ENCODE measurements around the gene ASB13.

The ASB13 gene, protein sequence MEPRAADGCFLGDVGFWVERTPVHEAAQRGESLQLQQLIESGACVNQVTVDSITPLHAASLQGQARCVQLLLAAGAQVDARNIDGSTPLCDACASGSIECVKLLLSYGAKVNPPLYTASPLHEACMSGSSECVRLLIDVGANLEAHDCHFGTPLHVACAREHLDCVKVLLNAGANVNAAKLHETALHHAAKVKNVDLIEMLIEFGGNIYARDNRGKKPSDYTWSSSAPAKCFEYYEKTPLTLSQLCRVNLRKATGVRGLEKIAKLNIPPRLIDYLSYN

DNA sequence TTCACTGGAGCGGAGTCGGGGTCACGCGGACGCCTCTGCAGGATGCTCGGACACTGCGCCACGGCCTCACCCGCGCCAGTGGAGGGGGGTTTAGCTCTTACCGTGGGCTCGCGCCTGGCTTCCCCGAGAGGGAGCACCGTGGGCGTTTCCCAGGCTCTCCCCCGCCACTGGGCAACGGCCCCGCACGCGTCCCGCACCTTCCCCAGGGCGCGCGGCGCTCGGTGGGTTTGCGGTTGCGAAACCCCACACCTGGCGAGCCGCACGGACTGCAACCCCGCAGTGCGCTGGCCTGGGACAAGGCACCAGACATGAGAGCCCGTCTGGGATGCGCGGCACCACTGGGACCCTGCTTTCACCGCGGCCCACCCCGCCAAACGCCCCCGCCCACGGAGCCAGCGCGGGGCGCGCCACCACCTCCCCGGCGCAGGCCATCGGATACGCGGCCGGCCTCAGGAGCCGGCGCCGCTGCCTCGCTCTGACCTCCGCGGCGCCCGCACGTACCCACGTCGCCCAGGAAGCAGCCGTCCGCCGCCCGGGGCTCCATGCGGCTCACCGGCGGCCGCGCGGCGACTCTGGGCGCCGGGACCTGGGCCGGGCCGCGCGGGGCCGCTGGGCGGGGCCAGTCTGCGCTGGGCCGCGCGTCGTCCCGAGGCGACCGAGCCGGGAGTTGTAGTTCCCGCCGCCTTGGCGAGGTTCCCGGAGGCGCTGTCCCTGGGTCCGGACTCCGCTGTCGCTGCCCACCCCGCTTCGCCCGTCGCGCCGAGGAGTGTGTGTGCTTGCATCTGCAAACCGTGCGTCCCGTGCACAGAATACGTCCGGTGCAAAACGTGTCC, at the start of gene ASB13:
ASB13 (minus strand) TSS at position 588 of the 833 bp plus-strand sequence; CDS start at position 544, 44 bp downstream.
- peak; percentile 48 for DNase-seq

DNA sequence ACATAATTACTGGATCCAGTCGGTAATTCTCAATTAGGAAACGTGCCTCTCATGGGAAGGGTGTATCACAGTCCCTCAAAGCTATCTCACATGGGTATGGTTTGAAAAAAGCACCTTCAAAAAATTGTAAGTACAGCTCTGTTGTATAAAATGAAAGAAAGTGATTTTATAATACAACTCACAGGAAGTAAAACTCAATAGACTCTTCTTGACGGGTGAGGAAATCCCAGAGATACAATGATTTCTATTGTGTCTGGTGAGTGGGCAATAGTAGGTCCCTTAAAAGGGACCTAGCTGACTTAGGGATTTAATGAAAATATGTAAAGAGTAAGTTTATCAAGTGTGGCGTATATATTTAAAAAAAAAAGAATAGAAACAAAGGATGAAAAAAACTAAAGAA, 45.2 kb upstream of the ASB13 start:
- DNase-seq, result no peak

DNA sequence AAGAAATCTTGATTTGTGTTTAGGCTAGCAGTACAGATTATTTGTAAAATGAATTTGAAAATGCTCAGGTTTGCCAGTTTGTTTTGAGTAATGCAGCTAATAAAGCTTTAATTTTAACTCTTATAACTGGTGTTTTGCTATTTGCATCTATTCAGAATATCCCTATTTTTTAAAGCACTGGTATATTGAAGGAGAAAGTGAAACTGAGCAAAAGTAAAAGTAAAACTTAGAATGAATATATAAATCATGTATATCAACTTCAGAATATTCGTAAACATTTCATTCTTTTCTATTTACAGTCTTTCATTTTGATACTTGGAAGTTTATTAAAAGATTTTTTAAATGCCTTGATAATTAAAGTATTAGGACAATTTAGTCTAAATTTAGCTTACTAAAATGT, 44.5 kb upstream of the ASB13 start:
- DNase-seq, result no peak

DNA sequence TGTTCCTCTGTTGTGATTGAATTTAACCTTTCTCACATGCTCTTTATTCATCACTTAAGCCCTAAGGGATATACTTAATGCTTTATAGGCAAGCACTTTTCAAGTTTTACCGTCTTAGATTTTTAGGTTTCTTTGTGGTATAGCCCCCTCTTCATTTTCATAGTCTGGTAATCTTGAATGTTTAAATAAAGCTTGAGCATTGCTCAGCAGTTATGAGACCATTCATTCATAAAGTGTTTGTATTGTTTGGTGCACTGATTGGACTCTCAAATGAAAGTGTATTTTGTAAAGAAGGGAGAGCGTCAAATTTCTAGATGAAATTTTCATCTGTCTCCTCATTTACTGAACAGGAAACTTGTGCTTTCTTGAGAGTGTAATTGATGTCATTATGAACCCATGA, 43.5 kb upstream of the ASB13 start:
- DNase-seq, result no peak

DNA sequence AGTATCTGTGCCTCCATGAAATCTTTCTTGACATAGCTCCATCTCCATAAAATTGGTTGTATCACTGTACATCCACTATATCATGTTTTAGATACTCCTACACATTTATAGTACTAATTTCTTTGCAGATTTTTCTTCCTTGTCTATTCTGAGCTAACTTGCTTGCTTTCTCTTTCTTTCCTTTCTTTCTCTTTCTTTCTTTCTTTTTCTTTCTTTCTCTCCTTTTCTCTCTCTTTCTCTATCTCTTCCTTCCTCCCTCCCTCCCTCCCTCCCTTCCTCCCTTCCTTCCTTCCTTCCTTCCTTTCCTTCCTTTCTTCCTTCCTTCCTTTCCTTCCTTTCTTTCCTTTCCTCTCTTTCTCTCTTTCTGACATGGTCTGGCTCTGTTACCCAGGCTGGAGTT, 42.0 kb upstream of the ASB13 start:
- no peak for DNase-seq

DNA sequence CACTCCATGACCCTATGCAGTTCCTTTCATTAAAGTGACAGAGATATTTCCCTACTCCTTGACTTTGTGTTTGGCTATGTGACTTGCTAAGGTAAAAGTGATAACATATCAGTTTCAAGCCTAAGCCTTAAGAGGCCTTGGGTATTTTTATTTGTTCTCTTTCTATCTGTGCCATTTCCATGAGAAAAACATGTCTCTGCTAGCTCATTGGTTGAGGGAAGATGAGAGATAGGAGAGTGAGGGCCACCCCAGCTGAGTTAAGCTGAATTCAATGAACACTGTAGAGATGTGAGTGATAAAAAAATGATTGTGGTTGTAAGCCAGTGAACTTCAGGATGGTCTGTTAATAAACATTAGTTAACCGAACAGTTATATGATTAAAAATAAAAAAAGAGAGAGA, 31.7 kb upstream of the ASB13 start:
- no peak for DNase-seq

DNA sequence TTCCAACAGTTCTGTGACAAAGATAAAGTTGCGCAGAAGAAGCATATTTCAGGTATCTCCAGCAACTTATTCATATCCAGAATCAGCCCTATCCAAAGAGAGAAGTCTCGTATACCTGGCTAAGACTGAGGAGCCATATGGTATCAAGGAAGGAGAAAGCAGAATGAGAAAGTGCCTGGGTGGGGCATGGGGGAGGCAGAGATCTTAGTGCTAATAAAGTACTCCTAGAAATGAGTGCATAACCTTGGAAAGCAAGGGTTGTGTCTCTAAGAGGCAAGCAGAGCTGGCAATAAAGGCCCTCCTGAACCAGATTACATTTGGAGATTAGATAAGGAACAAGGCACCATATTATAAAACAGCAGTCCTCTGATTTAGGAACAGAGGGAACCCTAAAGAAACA, 30.9 kb upstream of the ASB13 start:
- DNase-seq, result no peak

DNA sequence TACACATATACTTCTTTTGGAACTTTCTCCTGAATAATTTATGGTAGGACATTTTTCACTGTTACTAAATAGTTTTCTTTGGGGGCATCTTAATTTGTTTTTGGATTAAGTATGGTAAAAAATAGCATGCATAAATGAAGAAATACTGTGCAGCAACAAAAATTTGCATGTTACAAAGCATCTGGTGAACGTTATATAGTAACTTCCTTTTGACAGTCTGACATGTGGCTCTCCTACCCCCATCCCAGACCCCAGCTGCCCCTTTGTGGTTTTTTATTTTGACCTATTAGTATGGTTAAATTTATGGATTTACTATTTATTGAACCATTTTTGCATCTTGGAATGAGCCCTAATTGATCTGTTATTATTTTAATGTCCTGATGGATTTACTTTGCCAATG, 28.2 kb upstream of the ASB13 start:
- DNase-seq, result no peak

DNA sequence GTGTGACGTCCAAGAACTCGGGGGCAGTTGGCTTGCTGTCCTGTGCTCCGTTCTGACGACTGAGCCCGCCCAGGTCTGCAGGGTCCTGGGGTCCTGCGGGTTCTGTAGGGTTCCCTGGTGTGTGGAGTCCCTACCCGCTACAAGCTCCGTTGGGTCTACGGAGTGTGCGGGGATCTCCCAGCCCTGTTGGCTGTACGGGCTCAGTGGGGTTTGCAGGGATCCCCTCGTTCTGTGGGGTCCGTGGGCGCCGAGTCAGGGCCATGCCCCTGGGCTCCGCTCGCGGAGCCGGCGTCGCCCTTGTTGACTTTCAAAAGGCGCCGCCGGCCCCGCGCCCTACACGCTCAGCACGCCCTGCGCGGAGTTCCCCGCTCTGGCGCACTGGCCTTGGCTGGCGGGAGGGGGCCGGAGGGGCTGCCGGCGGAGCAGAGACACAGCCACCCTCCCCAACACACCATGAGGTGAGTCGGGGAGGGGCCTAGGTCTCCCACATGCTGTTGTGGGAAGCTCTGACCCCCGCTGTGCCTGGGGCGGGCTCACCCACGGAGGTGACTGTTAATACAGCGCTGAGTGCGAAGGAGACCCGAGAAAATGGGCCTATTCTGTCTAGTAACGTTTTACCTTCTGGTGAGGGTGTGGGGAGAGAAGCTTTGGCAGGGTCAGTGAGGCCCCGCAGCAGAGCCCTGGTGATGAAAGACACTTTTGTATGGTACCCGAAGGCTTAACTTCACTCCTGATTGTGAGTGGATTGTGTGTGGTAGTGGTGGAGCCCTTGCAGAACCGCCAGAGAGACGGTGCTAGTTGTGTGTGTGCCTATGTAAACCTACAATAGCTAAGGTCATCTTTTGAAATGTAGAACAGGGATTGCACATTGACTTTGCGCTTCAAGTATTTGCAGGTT, 26.3 kb upstream of the ASB13 start:
- peak; percentile 28 for DNase-seq

DNA sequence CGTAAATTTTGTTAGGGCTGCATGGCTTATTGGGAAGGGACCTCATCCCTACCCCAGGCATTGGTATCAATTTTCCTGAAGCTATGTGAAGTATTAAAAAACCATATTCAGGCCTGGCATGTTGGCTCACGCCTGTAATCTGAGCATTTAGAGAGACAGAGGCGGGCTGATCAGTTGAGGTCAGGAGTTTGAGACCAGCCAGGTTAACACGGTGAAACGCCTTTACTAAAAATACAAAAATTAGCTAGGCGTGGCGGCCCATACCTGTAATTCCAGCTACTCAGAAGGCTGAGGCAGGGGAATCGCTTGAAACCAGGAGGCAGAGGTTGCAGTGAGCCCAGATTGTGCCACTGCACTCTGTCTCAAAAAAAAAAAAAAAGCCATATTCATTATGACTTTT, 25.4 kb upstream of the ASB13 start:
- no peak for DNase-seq

DNA sequence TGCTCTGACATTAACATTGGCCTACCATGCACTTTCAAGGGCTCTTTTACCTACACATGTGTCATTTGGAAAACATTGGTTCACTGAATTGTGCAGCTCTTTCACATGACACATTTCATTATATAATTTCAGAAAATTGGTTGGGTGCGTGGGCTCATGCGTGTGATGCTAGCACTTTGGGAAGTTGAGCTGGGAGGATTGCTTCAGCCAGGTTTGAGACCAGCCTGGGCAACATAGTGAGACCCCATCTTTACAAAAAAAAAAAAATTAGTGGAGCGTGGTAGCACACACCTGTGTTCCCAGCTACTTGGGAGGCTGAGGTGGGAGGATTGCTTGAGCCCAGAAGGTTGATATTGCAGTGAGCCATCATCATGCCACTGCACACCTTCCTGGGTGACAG, 22.2 kb upstream of the ASB13 start:
- no peak for DNase-seq

DNA sequence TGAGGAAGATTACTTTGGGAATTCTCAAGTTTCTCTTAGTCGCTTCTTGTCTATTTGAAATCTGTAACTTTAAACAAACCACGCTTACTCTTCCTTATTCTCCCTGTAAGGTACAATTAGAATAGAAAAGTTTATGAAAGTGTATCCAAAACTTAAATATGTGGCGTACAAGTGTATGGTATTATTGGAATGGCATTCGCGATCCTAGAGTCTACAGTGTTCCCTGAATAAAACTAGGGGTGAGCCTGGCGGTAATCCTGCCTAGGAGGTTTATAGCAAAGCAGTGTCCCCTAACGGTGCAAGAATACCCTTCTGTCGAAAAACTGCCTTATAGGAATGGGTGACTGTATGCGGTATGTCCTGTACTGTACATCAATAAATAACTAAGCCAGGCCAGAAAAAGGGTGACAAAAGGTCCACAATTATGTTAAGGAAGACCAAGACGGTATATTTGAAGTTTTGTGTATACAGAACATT, 19.4 kb upstream of the ASB13 start:
- DNase-seq, result peak; percentile 8

DNA sequence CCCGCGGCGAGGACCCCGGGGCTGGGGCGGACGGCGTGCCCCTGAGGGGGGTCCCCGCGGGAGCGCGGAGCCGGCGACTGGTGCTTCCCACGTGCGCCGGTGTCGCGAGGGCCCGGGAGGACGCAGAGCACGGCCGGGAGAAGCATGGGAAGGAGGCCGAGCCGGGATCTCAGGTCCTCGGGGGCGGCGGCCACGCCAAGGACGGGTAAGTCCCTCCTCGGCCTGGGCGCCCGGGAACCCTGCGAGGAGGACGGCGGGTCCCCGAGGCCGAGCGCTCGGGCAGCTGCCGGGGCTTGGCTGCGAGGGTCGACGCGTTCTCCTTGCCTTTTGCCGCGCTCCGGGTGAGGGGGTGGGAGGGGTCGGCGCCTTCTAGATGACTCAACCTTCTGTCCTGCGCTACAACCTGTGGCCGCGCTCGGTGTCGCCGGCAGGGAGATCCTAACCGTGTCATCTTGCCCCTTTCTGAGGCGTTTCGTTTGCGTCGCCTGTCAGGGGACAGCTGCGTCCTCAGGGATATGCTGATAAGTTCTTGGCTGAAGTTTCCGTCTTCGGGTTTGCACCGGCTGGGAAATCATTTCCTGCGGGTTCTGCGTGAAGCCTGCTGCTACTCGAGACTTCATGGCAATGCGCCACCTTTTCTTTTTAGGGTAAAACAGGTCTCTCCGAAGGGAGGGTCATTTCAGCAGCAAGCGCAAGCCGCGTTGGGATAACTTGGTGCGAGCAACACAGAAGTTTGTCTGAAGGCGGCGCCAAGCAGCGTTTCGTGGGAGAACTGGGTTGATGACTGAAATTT, 18.8 kb upstream of the ASB13 start:
- peak; percentile 70 for DNase-seq

DNA sequence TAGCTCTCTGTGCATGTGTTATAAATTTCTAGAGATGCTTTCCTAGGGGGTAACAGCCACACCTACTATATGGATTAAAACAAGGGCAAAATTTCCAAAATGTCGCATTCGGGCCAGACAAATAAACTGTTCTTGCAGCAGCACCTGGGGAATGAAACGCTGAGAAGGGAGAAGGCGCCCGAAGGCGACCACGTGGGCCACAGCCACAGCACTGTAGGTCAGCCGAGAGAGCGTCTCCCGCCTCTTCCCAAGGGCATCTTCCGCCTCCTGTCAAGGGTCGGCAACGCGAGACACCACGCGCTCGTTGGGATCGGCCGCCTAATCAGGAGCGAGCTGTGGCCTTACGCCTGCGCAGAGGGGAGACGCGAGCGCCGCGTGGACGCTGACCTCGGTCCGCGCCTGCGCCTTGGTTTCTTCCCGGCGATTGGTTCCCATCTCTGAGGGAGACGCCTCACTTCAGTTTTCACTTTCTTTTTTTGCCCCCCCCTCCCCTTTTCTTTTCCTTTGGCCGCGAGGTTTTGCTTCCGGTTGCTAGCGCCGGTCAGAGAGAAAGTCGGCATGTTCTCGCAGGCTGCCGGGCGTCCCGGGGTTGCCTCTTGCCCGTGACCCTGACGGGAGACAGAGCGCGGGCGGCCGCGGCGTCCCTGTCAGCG, 18.0 kb upstream of the ASB13 start, which contains the start of gene TASOR2:
TASOR2 (plus strand) TSS at position 521 of the 653 bp plus-strand sequence. CDS start 35,805 bp downstream, outside the sequence.
- DNase-seq, result peak; percentile 97

DNA sequence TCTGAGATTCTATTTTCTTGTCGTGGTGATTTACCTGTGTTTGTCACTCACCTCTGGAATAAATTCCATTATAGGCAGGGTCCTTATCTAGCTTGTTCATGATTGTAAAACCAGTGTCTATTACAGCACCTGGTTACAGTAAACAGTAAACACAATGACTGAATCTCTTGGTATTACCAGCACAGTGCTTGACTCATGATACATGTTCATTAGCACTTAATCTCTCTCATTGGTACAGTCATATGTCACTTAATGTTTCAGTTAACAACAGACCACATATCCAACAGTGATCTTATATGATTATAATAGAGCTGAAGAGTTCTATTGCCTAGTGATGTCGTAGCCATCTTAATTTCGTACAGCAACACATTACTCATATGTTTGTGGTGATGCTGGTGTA, 16.7 kb upstream of the ASB13 start:
- no peak for DNase-seq

DNA sequence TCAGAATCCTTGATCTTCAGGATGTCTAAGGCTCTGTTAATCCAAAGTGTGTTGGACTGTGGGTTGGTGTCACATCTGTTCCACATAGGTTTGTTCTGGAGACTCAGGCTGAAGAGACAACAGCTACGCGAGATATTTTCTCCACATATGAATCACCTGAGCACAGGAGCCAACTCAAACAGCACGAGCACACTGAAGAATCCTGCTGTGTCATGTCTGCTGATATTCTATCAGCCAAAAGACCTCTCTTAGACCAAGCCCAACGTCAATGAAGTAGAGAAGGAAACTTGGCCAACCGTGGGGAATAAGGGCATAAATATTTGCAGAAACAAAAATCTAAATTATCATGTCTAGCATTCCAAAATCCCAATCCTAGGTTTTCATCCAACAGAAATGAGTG, 15.5 kb upstream of the ASB13 start:
- no peak for DNase-seq

DNA sequence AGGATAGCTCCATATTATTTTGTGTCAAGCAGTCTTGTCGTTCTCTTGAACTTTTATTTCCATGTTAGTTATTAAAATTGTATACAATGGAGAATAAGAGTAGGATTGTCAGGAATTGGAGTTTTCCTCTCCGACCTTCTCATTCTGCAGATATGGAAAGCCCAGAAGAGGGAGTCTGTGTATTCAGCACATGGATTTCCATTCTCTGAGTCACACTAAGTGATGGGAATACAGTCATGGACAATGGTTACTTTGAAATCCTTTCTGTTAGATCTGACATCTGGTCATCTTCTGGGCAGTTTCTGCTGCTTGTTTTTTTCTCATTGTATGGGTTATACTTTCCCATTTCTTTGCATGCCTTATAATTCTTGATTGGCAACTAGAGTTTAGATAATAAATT, 13.2 kb upstream of the ASB13 start:
- peak; percentile 22 for DNase-seq

DNA sequence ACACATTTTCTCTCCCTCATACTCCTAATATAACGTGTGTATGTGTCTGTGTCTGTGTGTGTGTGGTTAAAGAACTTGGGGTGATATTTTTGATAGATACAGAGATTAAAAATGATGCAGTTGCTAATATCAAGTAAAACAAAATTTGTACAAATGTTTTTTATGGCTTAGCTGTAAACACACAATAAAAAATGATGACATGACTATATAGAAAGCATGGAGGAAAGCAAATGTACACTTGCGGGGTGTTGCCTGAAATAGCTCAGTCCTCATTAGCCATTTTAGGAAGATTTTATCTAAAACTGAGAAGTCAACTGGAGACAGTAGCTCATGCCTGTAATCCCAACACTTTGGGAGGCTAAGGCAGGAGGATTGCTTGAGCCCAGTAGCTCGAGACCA, 12.6 kb upstream of the ASB13 start:
- DNase-seq, result no peak

DNA sequence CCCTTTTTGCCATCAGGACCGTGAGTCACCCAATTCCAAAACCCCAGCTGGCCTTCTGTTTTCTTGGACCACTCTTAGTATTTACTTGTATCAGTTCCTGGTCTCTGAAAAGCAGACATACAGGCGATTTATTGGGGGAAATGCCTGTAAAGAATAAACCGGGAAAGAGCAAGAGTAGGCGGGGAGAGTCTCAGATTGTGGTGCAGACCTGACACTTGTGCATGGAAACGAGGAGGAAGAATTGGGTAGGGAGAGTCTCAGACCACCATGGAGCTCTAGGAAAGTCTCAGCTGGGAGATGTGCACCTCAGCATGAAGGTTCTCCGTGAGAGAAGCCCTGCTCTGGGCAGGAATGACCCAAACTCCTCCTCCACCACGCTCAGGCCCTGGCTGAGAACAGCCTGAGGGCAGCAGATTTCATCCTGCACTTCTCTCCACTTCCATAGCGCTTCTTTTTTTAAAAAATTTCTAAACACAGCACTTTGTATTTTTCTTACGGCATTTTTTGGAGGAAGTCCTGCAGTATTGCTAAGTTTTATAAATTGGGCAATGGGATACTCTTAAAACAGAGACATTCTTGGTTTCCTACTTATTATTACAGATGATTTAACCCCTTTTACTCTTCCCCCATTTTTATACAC, 12.1 kb upstream of the ASB13 start:
- no peak for DNase-seq

DNA sequence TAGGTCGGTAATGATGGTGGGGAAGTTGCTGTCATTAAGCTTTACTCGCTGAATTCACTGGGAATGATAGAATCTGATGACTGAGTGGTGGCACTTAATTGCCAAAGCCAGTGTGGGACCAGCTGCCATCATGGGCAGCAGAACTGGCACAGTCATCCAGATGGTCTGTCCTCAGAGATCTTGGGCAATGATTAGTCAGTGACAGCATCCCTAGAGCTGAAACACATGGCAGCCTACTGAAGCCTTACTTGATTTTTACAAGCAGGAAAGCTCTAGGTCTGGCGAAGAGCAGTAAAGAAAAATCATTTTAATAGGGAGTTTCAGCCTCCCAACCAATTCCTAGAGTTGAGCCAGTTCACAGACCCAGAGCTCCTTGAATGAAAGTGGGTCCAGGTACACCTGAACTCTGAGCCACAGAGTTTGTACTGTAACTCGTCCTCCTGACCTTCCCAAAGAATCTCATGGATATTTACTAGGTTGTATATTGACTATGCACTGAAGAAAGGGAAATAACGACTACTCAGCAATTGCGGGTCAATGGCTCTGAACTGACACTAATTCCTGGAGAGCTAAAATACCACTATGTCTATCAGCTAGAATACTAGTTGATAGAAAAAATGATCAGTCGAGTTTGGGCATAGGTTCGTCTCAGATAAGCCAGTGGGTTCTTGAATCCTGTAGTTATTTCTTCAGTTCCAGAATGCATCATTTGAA, 4.4 kb upstream of the ASB13 start:
- DNase-seq, result no peak

DNA sequence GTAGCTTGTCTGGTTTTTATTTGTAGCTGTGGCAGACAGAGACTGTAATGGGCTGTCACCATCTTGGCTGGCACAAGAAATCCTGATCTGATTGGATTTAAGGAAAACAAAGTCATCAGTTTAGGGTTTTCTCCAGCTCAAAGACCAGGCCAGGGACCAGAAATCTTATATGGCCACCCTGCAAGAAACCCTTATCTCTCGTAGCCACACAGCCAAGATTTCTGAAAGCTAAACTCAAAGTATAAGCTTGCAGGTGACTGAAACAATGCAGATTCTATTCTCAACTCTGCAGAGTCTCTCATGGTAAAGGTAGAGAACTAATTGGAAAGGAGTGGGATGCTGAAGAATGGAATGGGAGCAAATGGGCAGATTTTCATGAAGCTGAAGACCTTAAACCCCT, 3.2 kb upstream of the ASB13 start:
- DNase-seq, result no peak

Measured in fibroblast of skin of right quadriceps (primary cell).